Trophoblast cell (in vitro differentiated cells and primary cell): ENCODE results near the gene C4orf33.
"Not testable (repeated sequence)": the region's sequence is repeated elsewhere in the genome, so short reads cannot be mapped to it uniquely, and the experiment has no call there.

Source experiments
- DNase-seq, 2 donors: peaks; one replicate each; pipeline ENCODE4 v3.0.0-alpha.2; 2016
- H2AFZ ChIP-seq: 2 replicates; pipeline ENCODE4 v1.6.1; 2013; ENCODE audit warnings: low read length, moderate library complexity, mild to moderate bottlenecking; ENCODE audit not compliant: insufficient read depth, poor library complexity
- H2AK5ac ChIP-seq: 2 replicates; pipeline ENCODE4 v1.6.1; 2013; ENCODE audit warnings: mild to moderate bottlenecking, low read length
- H2BK120ac ChIP-seq: 2 replicates; pipeline ENCODE4 v1.6.1; 2013; ENCODE audit warnings: low read length, mild to moderate bottlenecking, moderate library complexity; ENCODE audit not compliant: insufficient read depth, poor library complexity
- H2BK12ac ChIP-seq: 2 replicates; pipeline ENCODE4 v1.6.1; 2013; ENCODE audit warnings: mild to moderate bottlenecking, low read length, moderate library complexity
- H2BK5ac ChIP-seq: 2 replicates; pipeline ENCODE4 v1.6.1; 2013; ENCODE audit warnings: low read length, low read depth, moderate library complexity, mild to moderate bottlenecking; ENCODE audit not compliant: poor library complexity
- H3K14ac ChIP-seq: 2 replicates; pipeline ENCODE4 v1.6.1; 2013; ENCODE audit warnings: mild to moderate bottlenecking, low read length
- H3K18ac ChIP-seq: 2 replicates; pipeline ENCODE4 v1.6.1; 2013; ENCODE audit warnings: mild to moderate bottlenecking, low read length
- H3K23ac ChIP-seq: 2 replicates; pipeline ENCODE4 v1.6.1; 2013; ENCODE audit warnings: low read length
- H3K27ac ChIP-seq: 2 replicates; pipeline ENCODE4 v1.5.1; 2013; ENCODE audit warnings: low read depth, mild to moderate bottlenecking, inconsistent platforms, low read length, moderate library complexity
- H3K27me3 ChIP-seq: 2 replicates; pipeline ENCODE4 v1.6.1; 2013; ENCODE audit warnings: inconsistent platforms, mild to moderate bottlenecking, low read length, moderate library complexity; ENCODE audit not compliant: insufficient read depth
- H3K36me3 ChIP-seq, 2 experiments: 1 replicate in 1 of 2; 2 replicates in 1 of 2; pipeline ENCODE4 v1.6.1; 2013; ENCODE audit warnings: low read length in 2 of 2, mild to moderate bottlenecking in 2 of 2, moderate library complexity in 1 of 2; ENCODE audit not compliant: insufficient read depth in 2 of 2, control insufficient read depth in 1 of 2
- H3K4ac ChIP-seq: 2 replicates; pipeline ENCODE4 v1.6.1; 2013; ENCODE audit warnings: low read depth, mild to moderate bottlenecking, low read length, moderate library complexity
- H3K4me1 ChIP-seq, 2 experiments: 1 replicate in 1 of 2; 2 replicates in 1 of 2; pipeline ENCODE4 v1.6.1; 2013; ENCODE audit warnings: low read length in 2 of 2, mild to moderate bottlenecking in 2 of 2, moderate library complexity in 1 of 2; ENCODE audit not compliant: insufficient read depth in 2 of 2, control insufficient read depth in 1 of 2
- H3K4me2 ChIP-seq: 2 replicates; pipeline ENCODE4 v1.6.1; 2013; ENCODE audit warnings: inconsistent platforms, mild to moderate bottlenecking, low read length, moderate library complexity
- H3K4me3 ChIP-seq: 2 replicates; pipeline ENCODE4 v1.5.1; 2013; ENCODE audit warnings: mild to moderate bottlenecking, low read depth, low read length, inconsistent platforms
- H3K79me1 ChIP-seq: one replicate; pipeline ENCODE4 v1.6.1; 2013; ENCODE audit warnings: low read length
- H3K79me2 ChIP-seq: 2 replicates; pipeline ENCODE4 v1.6.1; 2013; ENCODE audit warnings: low read length, mild to moderate bottlenecking; ENCODE audit not compliant: control insufficient read depth, insufficient read depth, poor library complexity
- H3K9ac ChIP-seq: 2 replicates; pipeline ENCODE4 v1.6.1; 2013; ENCODE audit warnings: mild to moderate bottlenecking, low read length
- H3K9me3 ChIP-seq: 2 replicates; pipeline ENCODE4 v1.6.1; 2013; ENCODE audit warnings: low read depth, mild to moderate bottlenecking, control low read depth, inconsistent platforms, low read length; ENCODE audit not compliant: insufficient read depth
- H4K12ac ChIP-seq: 2 replicates; pipeline ENCODE4 v1.6.1; 2013; ENCODE audit warnings: low read depth, mild to moderate bottlenecking, low read length, moderate library complexity
- H4K8ac ChIP-seq: 2 replicates; pipeline ENCODE4 v1.6.1; 2013; ENCODE audit warnings: low read depth, mild to moderate bottlenecking, low read length, moderate library complexity
- H4K91ac ChIP-seq: one replicate; pipeline ENCODE4 v1.6.1; 2013; ENCODE audit warnings: low read depth, mild to moderate bottlenecking, low read length, moderate library complexity
- WGBS: extraction: QIAGEN DNeasy Blood & Tissue Kit; methylation state at CpG from one replicate; pipeline ENCODE4 v1.1.7; 2013; ENCODE audit warnings: missing lambda C conversion rate; ENCODE audit not compliant: insufficient read length, insufficient coverage; ENCODE audit errors: extremely low coverage; 5-methylcytosine and 5-hydroxymethylcytosine counted together

C4orf33 gene

DNA sequence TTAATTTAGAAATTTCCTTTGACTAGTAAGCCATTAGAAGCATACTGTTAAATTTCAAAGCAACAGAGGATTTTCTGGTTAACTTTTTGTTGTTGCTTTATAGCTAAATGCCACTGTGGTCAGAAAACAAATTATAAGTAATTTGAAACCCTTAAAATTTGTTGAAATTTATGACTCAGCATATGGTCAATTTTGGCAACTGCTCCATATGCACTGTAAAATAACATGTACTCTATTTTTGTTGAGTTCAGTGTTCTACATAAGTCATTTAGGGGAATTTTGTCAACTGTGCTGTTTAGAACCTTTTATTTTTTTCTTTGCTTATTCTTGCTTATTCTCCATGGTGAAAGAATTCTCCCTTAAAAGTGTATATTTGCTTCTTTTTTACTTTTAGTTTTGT, 31.2 kb upstream of the C4orf33 start:
- H3K36me3 ChIP-seq, result peaks cover 7 to 18% of the 10 kb centered on the region in 2 experiments
- H3K9ac ChIP-seq, result no peak overlapping the region
- no peak overlapping the region for H3K23ac ChIP-seq
- H3K27ac ChIP-seq, result no peak overlapping the region
- H3K4ac ChIP-seq, result no peak overlapping the region
- H3K4me3 ChIP-seq, result no peak overlapping the region
- H2BK120ac ChIP-seq, result no peak overlapping the region
- H3K9me3 ChIP-seq, result peaks cover 19% of the 10 kb centered on the region
- no peak overlapping the region for H3K18ac ChIP-seq
- H4K8ac ChIP-seq, result no peak overlapping the region
- no peaks in the 10 kb centered on the region for H3K79me2 ChIP-seq
- H2AFZ ChIP-seq, result no peak overlapping the region
- H4K12ac ChIP-seq, result no peak overlapping the region
- H3K4me1 ChIP-seq, result no peaks in the 10 kb centered on the region
- no peak overlapping the region for H2AK5ac ChIP-seq
- no peaks in the 10 kb centered on the region for H3K79me1 ChIP-seq
- no peak for DNase-seq
- H3K27me3 ChIP-seq, result no peaks in the 10 kb centered on the region
- no peak overlapping the region for H4K91ac ChIP-seq
- no peak overlapping the region for H3K14ac ChIP-seq
- H3K4me2 ChIP-seq, result no peak overlapping the region
- no peak overlapping the region for H2BK12ac ChIP-seq
- no peak overlapping the region for H2BK5ac ChIP-seq

DNA sequence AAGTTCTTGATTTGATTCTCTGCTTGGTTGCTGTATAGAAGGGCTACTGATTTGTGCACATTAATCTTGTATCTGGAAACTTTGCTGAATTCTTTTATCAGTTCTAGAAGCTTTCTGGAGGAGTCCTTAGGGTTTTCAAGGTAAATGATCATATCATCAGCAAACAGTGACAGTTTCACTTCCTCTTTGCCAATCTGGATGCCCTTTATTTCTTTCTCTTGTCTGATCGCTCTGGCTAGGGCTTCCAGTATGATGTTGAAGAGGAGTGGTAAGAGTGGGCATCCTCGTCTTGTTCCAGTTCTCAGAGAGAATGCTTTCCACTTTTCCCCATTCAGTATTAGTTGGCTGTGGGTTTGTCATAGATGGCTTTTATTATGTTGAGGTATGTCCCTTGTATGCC, 26.4 kb upstream of the C4orf33 start:
- H3K14ac ChIP-seq, H3K4me1 ChIP-seq, H2BK120ac ChIP-seq, H4K91ac ChIP-seq, H3K79me1 ChIP-seq, H2BK5ac ChIP-seq, H4K12ac ChIP-seq, H3K4me2 ChIP-seq, H3K27ac ChIP-seq, H2BK12ac ChIP-seq, H3K36me3 ChIP-seq, H3K18ac ChIP-seq, H2AK5ac ChIP-seq, H3K23ac ChIP-seq, H3K79me2 ChIP-seq, H3K4ac ChIP-seq, H3K27me3 ChIP-seq, H4K8ac ChIP-seq, H3K4me3 ChIP-seq, H3K9me3 ChIP-seq, H2AFZ ChIP-seq, DNase-seq, H3K9ac ChIP-seq: not testable (repeated sequence)
- WGBS, result no CpG with 5 or more reads among the region's 2 CpGs

GRCh38 chr4:129077326-129077725, 18.6 kb upstream of the C4orf33 start:
- Histone ChIP-seq H3K27ac (no peak overlapping the region), H3K36me3 (peaks cover 10 to 17% of the 10 kb centered on the region in 2 experiments), H4K12ac (no peak overlapping the region), H2AK5ac (no peak overlapping the region), H4K8ac (no peak overlapping the region), H3K4me2 (no peak overlapping the region), H2AFZ (no peak overlapping the region), H3K9ac (no peak overlapping the region), H3K4me3 (no peak overlapping the region), H3K27me3 (no peaks in the 10 kb centered on the region), H3K9me3 (peaks cover 7% of the 10 kb centered on the region), H3K4ac (no peak overlapping the region), H3K4me1 (no peaks in the 10 kb centered on the region), H4K91ac (no peak overlapping the region), H2BK12ac (no peak overlapping the region), H2BK120ac (no peak overlapping the region), H3K23ac (no peak overlapping the region), H2BK5ac (no peak overlapping the region), H3K79me2 (no peaks in the 10 kb centered on the region), H3K79me1 (no peaks in the 10 kb centered on the region), H3K18ac (no peak overlapping the region), H3K14ac (no peak overlapping the region)
- DNase-seq, result no peak

GRCh38 chr4:129080129-129080528, 15.8 kb upstream of the C4orf33 start:
- no peak overlapping the region for H2BK120ac ChIP-seq
- no peaks in the 10 kb centered on the region for H3K27me3 ChIP-seq
- no peak overlapping the region for H3K18ac ChIP-seq
- peaks cover 7% of the 10 kb centered on the region for H3K9me3 ChIP-seq
- no peaks in the 10 kb centered on the region for H3K79me1 ChIP-seq
- no peak overlapping the region for H4K91ac ChIP-seq
- no peak overlapping the region for H3K4me3 ChIP-seq
- no peak overlapping the region for H2AFZ ChIP-seq
- no peak overlapping the region for H2BK12ac ChIP-seq
- no peak overlapping the region for H3K27ac ChIP-seq
- no peak for DNase-seq
- no peak overlapping the region for H2AK5ac ChIP-seq
- H2BK5ac ChIP-seq, result no peak overlapping the region
- H3K4ac ChIP-seq, result no peak overlapping the region
- H4K12ac ChIP-seq, result no peak overlapping the region
- H3K4me1 ChIP-seq, result no peaks in the 10 kb centered on the region
- peaks cover 10 to 15% of the 10 kb centered on the region in 2 experiments for H3K36me3 ChIP-seq
- no peak overlapping the region for H3K23ac ChIP-seq
- no peak overlapping the region for H3K9ac ChIP-seq
- no peak overlapping the region for H3K4me2 ChIP-seq
- H4K8ac ChIP-seq, result no peak overlapping the region
- no peaks in the 10 kb centered on the region for H3K79me2 ChIP-seq
- H3K14ac ChIP-seq, result no peak overlapping the region

DNA sequence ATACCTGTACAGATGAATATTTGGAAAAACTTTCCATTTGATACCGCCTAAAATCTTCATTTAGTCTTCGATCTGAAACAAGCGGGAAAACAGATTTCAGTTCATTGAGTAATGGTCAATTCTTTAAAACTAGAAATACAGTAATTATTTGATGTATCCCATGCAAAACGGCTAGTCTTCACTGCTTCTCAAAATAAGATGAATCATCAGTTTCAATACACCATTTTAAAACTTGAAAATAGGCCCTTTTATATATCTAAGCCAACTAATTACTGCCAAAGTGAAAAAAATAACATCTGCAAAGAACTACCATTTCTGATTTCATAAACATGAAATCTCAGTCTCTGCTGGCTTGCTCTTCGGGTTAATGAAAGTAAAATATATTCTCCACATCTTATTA, 13.7 kb upstream of the C4orf33 start:
- no CpG with 5 or more reads among the region's 5 CpGs for WGBS
- Histone ChIP-seq H4K91ac (no peak overlapping the region), H4K8ac (no peak overlapping the region), H3K36me3 (peaks cover 10 to 15% of the 10 kb centered on the region in 2 experiments), H3K9me3 (peaks cover 7% of the 10 kb centered on the region), H2AK5ac (no peak overlapping the region), H3K79me2 (no peaks in the 10 kb centered on the region), H2BK12ac (no peak overlapping the region), H3K4me2 (no peak overlapping the region), H3K4me1 (no peaks in the 10 kb centered on the region), H4K12ac (no peak overlapping the region), H2AFZ (no peak overlapping the region), H3K23ac (no peak overlapping the region), H3K4ac (no peak overlapping the region), H3K79me1 (no peaks in the 10 kb centered on the region), H3K4me3 (no peak overlapping the region), H3K27me3 (no peaks in the 10 kb centered on the region), H2BK5ac (no peak overlapping the region), H3K27ac (no peak overlapping the region), H3K14ac (no peak overlapping the region), H3K18ac (no peak overlapping the region), H2BK120ac (no peak overlapping the region), H3K9ac (no peak overlapping the region)
- DNase-seq, result no peak
